HG02943 (cell line): ENCODE data around the gene WARS2.

Experiments used
- ATAC-seq: cut with Tn5 transposase; IDR thresholded peaks from one replicate; pipeline ENCODE4 v1.9.1; 2021; ENCODE audit warnings: mild to moderate bottlenecking, low read depth, moderate library complexity; ENCODE audit not compliant: unreplicated experiment

WARS2 gene

DNA sequence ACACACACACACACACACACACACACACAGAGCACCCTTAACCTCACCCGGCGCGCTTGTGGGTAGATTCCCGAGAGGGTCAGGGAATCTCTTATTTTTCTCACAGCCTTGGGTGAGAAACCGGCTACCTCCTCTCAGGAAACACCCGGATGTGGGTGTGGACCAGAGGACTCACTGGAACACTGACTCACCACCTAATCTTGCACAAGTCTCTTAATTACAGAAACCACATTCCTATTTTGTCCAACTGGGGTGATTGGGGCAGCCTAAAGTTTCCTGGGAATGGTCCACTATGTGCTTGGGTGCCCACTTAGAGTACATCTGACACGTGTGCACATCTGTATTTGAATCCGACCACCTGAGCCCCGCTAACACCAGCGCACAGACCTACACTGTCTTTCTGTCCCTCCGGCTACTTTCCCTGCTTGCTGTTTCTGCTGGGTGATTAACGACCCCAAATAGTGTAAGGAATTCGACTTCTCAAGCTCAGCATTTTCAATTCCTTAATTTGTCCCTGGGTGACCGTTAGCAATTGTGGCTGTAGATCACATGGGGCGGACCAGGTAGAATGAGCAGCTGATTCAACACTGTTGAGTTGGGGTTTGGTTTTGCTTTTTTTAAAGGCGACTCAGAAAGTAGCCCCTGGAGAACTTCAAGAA, 138.3 kb downstream of the WARS2 start:
- no peak for ATAC-seq

DNA sequence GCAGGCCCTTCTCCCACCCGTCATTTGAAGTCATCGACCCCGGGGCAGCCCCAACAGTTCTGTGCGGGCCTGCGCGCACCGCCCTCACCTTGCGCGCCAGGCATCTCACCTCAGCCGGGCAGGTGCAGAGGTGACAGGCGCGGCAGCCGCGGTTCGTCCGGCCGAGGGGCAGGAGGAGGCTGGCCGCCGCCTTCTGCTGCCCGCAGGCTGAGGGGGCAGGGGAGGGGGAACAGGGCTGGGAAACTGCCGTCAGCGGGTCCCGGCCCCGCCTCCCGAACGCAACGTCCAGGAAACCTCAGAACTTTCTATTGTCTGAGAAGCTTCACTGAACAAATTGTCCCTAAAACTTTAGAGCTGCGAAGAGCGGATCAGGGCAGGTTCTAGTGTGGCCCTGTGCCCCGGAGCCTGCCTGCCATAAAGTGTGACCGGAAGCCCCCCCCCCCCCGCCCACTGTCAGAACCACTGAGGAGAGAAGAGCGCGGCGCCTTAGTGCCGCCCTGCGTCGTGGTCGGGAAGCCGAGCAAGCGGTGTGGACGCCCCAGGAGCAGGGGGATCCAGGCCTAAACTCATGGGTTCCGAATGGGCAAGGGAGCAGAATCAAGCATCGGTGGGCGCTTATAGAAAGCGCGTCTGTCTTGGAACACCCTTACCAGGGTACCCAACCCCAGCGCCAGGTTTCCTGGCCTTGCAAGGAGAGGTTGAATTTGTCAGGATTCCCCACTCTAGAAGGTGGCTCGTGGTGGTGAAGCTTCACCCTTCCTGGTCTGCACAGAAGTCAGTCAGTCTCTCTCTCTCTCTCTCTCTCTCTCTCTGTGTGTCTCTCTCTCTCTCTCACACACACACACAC, 139.0 kb downstream of the WARS2 start:
- ATAC-seq: no peak

DNA sequence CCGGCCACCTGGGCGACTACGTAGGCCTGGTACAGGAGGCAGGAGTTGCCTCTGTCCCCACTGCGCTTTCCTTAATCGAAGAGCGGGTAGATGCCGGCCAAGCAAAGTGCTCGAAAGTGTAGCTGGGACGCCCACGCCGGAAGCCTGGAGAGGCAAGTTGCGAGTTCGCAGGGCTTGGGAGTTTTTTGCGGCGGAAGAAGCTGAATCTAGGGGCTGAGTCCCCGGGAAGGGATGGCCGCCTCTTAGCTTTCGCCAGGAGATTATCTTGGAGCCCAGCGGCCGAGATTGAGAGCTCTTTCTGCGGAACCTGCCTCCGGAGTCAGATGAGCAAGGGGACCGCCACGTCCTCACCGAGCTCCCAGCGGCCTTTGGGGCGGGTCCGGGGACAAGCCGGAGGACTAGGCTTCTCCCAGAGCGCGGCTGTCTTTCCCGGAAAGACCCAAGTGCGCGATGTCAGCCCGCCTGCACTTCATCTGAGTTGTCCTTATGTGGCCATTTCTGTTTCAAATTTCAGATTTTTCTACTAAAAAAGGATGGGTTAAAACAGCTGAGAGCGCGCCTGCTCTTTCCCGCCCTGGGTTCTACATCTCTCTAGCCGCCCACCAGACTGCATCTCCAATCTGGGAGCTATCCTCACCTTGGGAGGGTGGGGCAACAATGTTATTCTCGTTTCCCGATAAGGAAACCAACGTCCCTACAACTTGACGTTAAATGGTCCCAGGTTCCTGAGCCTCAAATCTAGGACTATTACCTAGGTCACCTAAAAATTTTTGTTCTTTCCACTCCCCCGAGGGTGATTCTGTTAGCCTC, 139.9 kb downstream of the WARS2 start:
- ATAC-seq: no peak

DNA sequence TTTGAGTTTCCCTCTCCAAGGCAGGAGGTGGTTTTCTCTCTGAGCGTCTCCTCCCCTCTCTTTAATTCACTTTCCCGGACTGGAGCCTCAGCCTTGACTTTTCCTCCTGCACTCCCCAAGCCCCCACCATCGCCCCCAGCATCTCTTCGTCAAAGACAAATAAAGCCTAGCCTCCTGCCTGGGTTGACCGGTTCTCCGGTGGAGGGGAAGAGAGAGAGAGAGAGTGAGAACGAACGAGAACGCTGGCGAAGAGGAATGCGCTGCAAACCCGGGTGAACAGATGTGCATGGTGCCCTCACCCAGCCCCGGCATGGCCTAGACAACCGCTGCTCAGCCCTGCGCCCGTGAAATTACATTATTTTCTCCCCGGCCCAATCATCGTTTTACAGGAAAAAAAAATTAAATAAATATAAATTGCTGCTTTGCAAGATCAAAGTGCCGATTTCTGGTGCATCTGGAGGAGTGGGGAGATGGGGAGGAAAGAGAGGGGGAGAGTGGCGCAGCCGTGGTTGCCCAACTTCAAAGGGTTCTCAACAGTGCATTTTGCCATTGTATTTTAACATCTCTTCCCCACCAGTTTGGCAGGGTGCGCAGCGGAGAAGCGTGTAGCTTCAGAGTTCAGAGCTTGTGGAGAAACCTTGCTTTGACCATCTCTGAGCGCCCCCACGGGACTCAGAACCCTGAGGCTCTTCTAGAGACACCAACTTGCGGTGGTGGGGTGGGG, 140.9 kb downstream of the WARS2 start:
- no peak for ATAC-seq

- ATAC-seq: no peak
Measured at GRCh38 chr1:118998171-118998570, 142.3 kb downstream of the WARS2 start.

GRCh38 chr1:118997225-118997624, 143.2 kb downstream of the WARS2 start:
- no peak for ATAC-seq

DNA sequence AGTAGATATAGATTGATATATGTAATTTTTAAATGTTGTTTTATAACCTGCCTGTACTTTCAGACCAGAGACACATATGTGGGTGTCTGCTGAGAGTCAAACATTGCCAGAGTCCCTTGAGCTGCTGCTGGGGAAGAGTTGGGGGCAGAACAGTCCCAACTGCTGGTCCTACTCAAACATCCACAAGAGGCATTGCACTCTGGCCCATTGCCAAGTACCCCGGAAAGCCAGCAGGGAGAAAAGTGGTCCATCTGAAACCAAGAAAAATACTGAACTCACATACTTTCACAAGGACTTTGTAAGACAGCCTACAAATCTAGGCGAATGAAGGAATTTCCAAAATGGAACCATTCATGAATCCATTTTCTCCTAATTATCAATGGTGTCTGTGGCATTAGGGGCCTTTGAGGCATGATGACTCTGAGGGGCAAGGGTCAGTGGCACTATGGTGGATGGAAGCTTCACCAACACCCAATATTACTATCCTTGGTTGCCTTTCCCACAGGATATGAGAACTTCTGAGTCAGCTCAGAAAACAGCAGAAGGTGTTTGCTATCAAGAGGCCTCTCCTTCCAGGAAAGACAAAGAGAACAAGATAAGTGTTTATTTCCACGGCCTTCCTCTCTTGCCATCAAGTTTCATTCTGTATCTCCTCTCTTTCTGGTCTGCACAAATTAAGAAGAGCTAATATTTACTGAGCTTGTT, 145.0 kb downstream of the WARS2 start:
- ATAC-seq: no peak

- ATAC-seq: no peak
Measured at GRCh38 chr1:118993700-118994026, 146.8 kb downstream of the WARS2 start.

DNA sequence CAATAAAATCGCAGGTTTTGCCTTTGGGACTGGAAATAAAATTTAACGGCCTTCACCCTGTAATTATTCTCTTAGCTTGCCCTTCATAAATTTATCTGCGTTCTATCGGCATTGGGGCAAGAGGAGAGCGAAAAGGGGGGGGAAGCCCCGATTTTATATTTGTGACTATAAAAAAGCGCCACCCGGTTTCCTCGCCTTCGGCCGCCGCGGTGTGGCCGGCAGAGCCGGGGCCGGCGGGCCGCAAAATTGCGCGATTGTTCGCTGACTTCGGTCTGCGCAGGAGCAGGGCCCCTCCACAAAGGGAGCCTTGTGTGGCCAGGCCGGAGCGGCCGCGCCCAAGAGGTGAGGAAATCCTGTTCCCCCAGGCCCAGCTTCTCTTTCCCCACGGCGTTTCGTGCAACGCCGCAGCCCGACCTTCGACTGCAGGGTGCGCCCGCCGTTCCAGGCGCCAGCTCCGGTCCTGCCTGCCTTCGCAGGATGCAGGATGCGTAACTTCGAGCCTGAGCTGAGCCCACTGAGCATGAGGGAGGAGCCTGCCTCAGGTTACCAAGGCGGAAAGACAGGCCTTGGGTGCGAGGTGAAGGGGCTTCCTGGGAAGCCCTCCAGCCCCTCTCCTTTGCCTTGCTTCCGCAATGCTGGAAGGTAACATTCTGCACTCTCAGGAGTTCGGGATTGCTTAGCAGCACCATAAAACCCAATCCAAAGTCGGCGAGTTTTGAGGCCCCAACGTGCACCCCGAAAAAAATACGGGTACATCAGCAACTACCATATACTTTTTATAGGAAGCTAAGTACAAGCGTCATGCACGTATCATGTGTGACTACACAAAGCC, 147.4 kb downstream of the WARS2 start:
- no peak for ATAC-seq

- ATAC-seq: no peak
Measured at GRCh38 chr1:118992237-118992825, 148.1 kb downstream of the WARS2 start.

- no peak for ATAC-seq
Measured at GRCh38 chr1:118991448-118991847, 149.0 kb downstream of the WARS2 start.

GRCh38 chr1:118990513-118991152, 149.8 kb downstream of the WARS2 start:
- no peak for ATAC-seq

- no peak for ATAC-seq
Measured at GRCh38 chr1:118989878-118990378, 150.5 kb downstream of the WARS2 start.

GRCh38 chr1:118989006-118989815, 151.2 kb downstream of the WARS2 start:
- no peak for ATAC-seq

- no peak for ATAC-seq
Measured at GRCh38 chr1:118988186-118989005, 152.1 kb downstream of the WARS2 start, which contains the start of gene TBX15. Gene TBX15 (minus strand): TSS chr1:118988343. CDS start chr1:118987795, 548 bp downstream.

DNA sequence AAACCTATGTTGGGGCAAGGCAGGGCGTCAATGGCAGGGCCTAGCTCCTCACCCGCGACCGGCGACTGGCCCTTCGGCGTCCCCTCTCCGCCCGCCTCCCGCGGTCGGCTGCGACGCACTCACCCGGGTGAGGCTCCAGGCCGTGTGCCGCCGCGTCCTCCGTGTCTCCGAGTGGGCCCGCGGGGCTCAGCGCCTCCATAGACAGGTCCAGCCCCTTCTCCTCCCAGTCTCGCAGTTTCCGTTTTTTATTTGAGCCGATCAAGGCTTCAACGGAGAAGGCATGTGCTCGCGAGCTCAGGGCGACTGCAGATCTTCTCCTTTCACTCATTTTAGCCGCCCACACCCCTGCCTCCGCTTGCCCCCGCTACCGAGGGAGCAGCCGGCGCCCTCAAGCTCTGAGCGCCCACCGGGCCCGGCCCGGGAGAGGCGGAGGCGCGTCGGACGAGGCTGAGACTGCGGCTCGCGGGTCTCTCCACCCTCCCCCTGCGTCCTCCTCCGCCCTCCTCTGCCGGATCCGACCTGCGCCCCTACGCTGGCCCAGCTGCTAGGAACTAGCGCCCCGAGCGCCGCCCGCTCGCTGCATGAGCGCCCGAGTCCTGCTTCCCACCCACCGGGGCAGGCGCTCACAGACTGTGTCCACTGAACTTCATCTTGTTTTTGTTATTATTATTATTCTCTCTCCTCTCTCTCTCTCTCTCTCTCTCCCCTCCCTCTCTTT, 152.8 kb downstream of the WARS2 start:
- ATAC-seq: no peak
